HEK293T (cell line): ENCODE measurements around the gene MFAP2.

Source experiments
- CTCF ChIA-PET: fragments of 350-600 bp; formaldehyde crosslinking; extraction: SDS; loops from one replicate; lab custom pipeline; 2021; ENCODE audit warnings: antibody characterized with exemption, inconsistent platforms; lab: Yijun Ruan, JAX
- POLR2A ChIA-PET: fragments of 350-600 bp; formaldehyde crosslinking; extraction: SDS; loops from one replicate; lab custom pipeline; 2020; ENCODE audit warnings: antibody characterized with exemption, inconsistent platforms; lab: Yijun Ruan, JAX
- DNase-seq: peaks from one replicate; pipeline ENCODE4 v3.0.0; 2012; ENCODE audit warnings: mixed read lengths; ENCODE audit errors: extremely low spot score
- ARNT ChIP-seq: fragments of 450-650 bp; IDR thresholded peaks from 2 replicates; pipeline ENCODE4 v1.6.1; 2017; ENCODE audit warnings: mild to moderate bottlenecking
- BHLHE40 ChIP-seq: fragments of 450-650 bp; IDR thresholded peaks from 2 replicates; pipeline ENCODE4 v1.6.1; 2016; ENCODE audit warnings: mild to moderate bottlenecking, moderate library complexity, borderline replicate concordance
- CTBP1 ChIP-seq: fragments of 450-650 bp; IDR thresholded peaks from 2 replicates; pipeline ENCODE4 v1.6.1; 2016; ENCODE audit warnings: borderline replicate concordance
- ELF4 ChIP-seq: fragments of 450-650 bp; IDR thresholded peaks from 2 replicates; pipeline ENCODE4 v1.6.1; 2017; ENCODE audit warnings: antibody characterized with exemption
- FOXA1 ChIP-seq: fragments of 450-650 bp; IDR thresholded peaks from 2 replicates; pipeline ENCODE4 v1.6.1; 2016; ENCODE audit warnings: mild to moderate bottlenecking
- FOXK2 ChIP-seq: fragments of 450-650 bp; IDR thresholded peaks from 2 replicates; pipeline ENCODE4 v1.6.1; 2016; ENCODE audit warnings: mild to moderate bottlenecking
- FOXM1 ChIP-seq: fragments of 450-650 bp; IDR thresholded peaks from 2 replicates; pipeline ENCODE4 v1.6.1; 2017; ENCODE audit warnings: mild to moderate bottlenecking, borderline replicate concordance
- HDGF ChIP-seq: fragments of 450-650 bp; IDR thresholded peaks from 2 replicates; pipeline ENCODE4 v1.6.1; 2017; ENCODE audit warnings: antibody characterized with exemption, borderline replicate concordance
- L3MBTL2 ChIP-seq: fragments of 450-650 bp; conservative IDR thresholded peaks from 2 replicates; pipeline ENCODE4 v1.6.1; 2016; ENCODE audit warnings: mild to moderate bottlenecking
- LEF1 ChIP-seq: fragments of 450-650 bp; IDR thresholded peaks from 2 replicates; pipeline ENCODE4 v1.6.1; 2017; ENCODE audit warnings: mild to moderate bottlenecking, borderline replicate concordance
- NFRKB ChIP-seq: fragments of 450-650 bp; IDR thresholded peaks from 2 replicates; pipeline ENCODE4 v1.6.1; 2016; ENCODE audit warnings: mild to moderate bottlenecking, moderate library complexity
- PKNOX1 ChIP-seq: fragments of 450-650 bp; IDR thresholded peaks from 2 replicates; pipeline ENCODE4 v1.6.1; 2016
- SP1 ChIP-seq: fragments of 450-650 bp; IDR thresholded peaks from 2 replicates; pipeline ENCODE4 v1.6.1; 2017
- SUZ12 ChIP-seq: fragments of 450-650 bp; IDR thresholded peaks from 2 replicates; pipeline ENCODE4 v1.6.1; 2016; ENCODE audit warnings: mild to moderate bottlenecking
- TARDBP ChIP-seq: fragments of 450-650 bp; IDR thresholded peaks from 2 replicates; pipeline ENCODE4 v1.6.1; 2016
- ZNF384 ChIP-seq: fragments of 450-650 bp; IDR thresholded peaks from 2 replicates; pipeline ENCODE4 v1.6.1; 2016

MFAP2 gene

DNA sequence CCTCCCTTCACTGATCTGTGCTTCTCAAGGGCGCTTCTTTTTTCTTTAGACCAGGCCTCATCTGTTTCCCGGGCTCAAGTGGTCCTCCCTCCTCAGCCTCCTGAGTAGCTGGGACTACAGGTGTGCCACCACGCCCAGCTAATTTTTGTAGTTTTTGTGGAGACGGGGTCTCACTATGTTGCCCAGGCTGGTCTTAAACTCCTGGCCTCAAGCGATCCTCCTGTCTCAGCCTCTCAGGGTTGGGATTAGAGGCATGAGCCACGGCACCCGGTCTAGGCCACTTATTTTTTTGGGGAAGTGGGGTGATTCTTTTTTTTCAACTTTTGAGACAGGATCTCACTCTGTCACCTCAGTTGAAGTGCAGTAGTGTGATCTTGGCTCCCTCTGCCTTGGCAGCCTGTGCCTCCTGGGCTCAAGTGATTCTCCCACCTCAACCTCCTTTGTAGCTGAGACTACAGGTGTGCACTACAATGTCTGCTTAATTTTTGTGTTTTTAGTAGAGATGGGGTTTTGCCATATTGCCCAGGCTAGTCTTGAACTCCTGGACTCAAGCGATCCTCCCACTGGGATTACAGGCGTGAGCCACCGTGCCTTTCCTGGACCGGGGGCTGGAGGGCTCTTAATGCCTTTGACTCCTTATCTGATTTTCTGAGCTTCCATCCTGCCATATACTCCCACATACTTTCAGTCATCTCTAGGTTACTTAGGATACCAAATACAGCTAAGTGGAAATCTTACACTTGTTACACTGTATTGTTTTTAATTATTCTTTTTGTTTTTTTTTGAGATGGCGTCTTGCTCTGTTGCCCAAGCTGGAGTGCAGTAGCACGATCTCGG is 18.9 kb downstream of the MFAP2 start:
- no peak for DNase-seq
- no peak for TF ChIP-seq PKNOX1
- CTCF ChIA-PET, result interaction anchor here (0.6 to 1.8 kb wide), 4 partner anchors 10 to 91 kb away, joined by 3 to 18 read pairs (median 6); no protein-coding TSS in a partner anchor
- POLR2A ChIA-PET, result interaction anchor here (1.2 to 2.2 kb wide), 5 partner anchors 9 to 56 kb away, joined by 3 to 8 read pairs (median 5); partner anchors contain the start of gene MFAP2

DNA sequence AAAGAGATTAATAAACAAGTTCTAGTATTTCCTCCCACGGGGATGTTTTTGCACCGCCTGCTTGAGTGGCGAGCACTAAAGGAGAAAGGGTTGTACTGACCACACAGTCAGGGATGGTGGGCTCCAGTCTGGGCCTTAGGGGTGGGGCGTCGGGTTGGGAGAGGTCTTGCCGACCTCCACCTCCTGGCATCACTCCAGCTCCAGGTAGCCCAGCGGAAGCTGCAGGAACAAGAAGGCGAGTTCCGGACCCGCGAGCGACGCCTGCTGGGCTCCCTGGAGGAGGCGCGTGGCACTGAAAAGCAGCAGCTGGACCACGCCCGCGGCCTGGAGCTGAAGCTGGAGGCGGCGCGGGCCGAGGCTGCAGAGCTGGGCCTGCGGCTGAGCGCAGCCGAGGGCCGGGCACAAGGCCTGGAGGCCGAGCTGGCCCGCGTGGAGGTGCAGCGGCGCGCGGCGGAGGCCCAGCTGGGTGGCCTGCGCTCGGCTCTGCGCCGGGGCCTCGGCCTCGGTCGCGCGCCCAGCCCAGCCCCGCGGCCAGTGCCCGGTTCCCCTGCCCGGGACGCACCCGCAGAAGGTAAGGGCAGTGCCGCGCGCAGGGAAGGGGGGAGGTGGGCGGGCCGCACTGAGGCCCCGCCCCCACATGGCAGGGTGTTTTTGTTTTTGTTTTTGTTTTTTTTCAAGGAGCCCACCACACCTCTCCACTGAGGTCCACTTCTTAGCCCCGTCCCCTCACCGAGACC is 19.7 kb downstream of the MFAP2 start:
- peak; percentile 76 for DNase-seq
- TF ChIP-seq BHLHE40 (no peak), CTBP1 (no peak), LEF1 (no peak; the same call in 1 of the 2 replicates), ZNF384 (no peak), HDGF (no peak), SUZ12 (no peak), L3MBTL2 (no peak), FOXA1 (no peak), TARDBP (no peak), PKNOX1 (no peak)
- CTCF ChIA-PET, result interaction anchor here (0.6 to 1.8 kb wide), 9 partner anchors 9 to 340 kb away, joined by 3 to 18 read pairs (median 6); no protein-coding TSS in a partner anchor
- POLR2A ChIA-PET, result interaction anchor here (0.6 to 2.2 kb wide), 9 partner anchors 9 to 90 kb away, joined by 3 to 8 read pairs (median 3); partner anchors contain the start of gene MFAP2

DNA sequence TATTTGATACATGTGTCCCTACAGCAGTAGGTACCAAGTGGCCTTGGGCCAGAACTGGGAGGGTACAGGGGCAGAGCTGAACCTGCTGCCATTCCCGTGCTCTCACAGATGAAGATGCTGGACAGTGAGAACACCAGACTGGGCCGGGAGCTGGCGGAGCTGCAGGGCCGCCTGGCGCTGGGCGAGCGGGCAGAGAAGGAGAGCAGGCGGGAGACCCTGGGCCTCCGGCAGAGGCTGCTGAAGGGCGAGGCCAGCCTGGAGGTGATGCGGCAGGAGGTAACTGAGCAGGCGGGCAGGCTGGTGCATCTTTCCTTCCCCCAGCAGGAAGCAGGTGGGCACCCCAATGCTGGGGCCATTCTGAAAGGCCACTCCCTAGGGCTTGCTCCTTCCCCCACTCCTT is 21.9 kb downstream of the MFAP2 start:
- no peak for TF ChIP-seq NFRKB
- no peak for TF ChIP-seq FOXM1
- TF ChIP-seq FOXA1, result no peak
- no peak for TF ChIP-seq PKNOX1
- TF ChIP-seq HDGF, result no peak
- no peak for TF ChIP-seq SP1
- TF ChIP-seq BHLHE40, result no peak
- no peak for TF ChIP-seq FOXK2
- TF ChIP-seq CTBP1, result no peak
- no peak for TF ChIP-seq SUZ12
- no peak for TF ChIP-seq TARDBP
- no peak for TF ChIP-seq ZNF384
- TF ChIP-seq L3MBTL2, result no peak
- no peak for TF ChIP-seq ARNT
- no peak for TF ChIP-seq LEF1
- TF ChIP-seq ELF4, result no peak
- DNase-seq, result no peak
- CTCF ChIA-PET, result no interaction called here
- POLR2A ChIA-PET, result no interaction called here

DNA sequence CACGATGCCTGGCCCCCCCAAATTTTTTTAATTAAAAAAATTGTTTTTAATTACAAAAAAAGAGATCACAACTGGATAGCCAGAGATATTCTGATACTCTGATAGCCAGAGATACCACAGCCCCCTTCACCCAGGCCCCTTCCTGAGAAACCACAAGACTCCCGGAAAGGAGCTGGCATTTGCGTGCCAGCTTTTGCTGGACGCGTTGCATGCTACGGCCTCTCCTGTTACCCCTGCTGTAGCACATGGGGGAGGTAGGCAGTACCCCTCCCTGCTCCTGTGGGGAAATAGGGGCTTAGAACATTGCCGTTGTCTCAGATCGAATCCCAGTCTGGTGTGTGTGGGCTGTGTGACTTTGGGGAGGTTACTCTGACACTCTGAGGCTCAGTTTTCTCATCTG is 22.7 kb downstream of the MFAP2 start:
- ChIA-PET POLR2A (no interaction called here), CTCF (interaction anchor here (0.6 kb wide), 1 partner anchor 90 kb away, joined by 3 read pairs; no protein-coding TSS in a partner anchor)
- DNase-seq, result no peak
- TF ChIP-seq LEF1 (no peak), ARNT (no peak)

DNA sequence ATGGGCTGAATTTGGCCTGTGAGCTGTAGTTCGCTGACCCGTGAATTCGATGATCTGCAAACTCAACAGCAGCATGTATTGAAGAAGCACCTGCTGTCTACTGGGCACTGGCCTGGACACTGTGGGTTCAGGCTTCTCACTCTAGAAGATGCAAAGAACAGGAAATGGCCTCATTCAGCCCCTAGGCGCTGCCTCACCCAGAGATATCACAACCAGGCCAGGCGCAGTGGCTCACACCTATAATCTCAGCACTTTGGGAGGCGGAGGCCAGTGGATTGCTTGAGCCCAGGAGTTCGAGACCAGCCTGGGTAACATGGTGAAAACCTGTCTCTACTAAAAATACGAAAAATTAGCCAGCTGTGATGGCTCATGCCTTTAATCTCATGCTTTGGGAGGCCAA is 23.6 kb downstream of the MFAP2 start:
- CTCF ChIA-PET, result interaction anchor here (0.7 to 1.5 kb wide), 2 partner anchors 89 to 520 kb away, joined by 3 to 9 read pairs; no protein-coding TSS in a partner anchor
- POLR2A ChIA-PET, result interaction anchor here (1.0 kb wide), 1 partner anchor 52 kb away, joined by 4 read pairs; no protein-coding TSS in a partner anchor
- TF ChIP-seq ARNT, result no peak
- TF ChIP-seq NFRKB, result no peak
- no peak for TF ChIP-seq SUZ12
- no peak for TF ChIP-seq ELF4
- TF ChIP-seq LEF1, result no peak
- TF ChIP-seq L3MBTL2, result no peak
- no peak for TF ChIP-seq ZNF384
- TF ChIP-seq HDGF, result no peak
- no peak for TF ChIP-seq TARDBP
- no peak for DNase-seq

GRCh38 chr1:16955186-16955585 is 25.2 kb downstream of the MFAP2 start:
- ChIA-PET CTCF (interaction anchor here (1.5 kb wide), 1 partner anchor 91 kb away, joined by 9 read pairs; no protein-coding TSS in a partner anchor), POLR2A (no interaction called here)
- no peak for TF ChIP-seq TARDBP
- TF ChIP-seq BHLHE40, result no peak
- no peak for TF ChIP-seq ELF4
- TF ChIP-seq LEF1, result no peak
- TF ChIP-seq SUZ12, result no peak
- TF ChIP-seq ARNT, result no peak
- no peak for TF ChIP-seq ZNF384
- TF ChIP-seq PKNOX1, result no peak
- no peak for TF ChIP-seq SP1
- no peak for TF ChIP-seq FOXM1
- no peak for TF ChIP-seq FOXA1
- no peak for TF ChIP-seq FOXK2
- no peak for TF ChIP-seq HDGF
- no peak for TF ChIP-seq NFRKB
- TF ChIP-seq CTBP1, result no peak
- no peak for TF ChIP-seq L3MBTL2
- no peak for DNase-seq
